Lower leg skin (tissue), 3 donors: ENCODE data around the gene NLK.

Experiments used
- CTCF ChIP-seq, 3 donors: fragments of 450-650 bp; IDR thresholded peaks; one replicate each; pipeline ENCODE4 v1.5.1; 2016; ENCODE audit warnings: antibody characterized with exemption in 3 of 3, mild to moderate bottlenecking in 3 of 3, moderate library complexity in 2 of 3
- POLR2A ChIP-seq, 2 donors: fragments of 450-650 bp; IDR thresholded peaks; one replicate each; pipeline ENCODE4 v1.6.1; 2016 to 2017; ENCODE audit warnings: antibody characterized with exemption in 2 of 2, mild to moderate bottlenecking in 1 of 2, moderate library complexity in 1 of 2

GRCh38 chr17:28196636-28197035 lies 154.2 kb downstream of the NLK start:
- TF ChIP-seq CTCF (IDR thresholded peaks at IDR 0.05) (no peak), POLR2A (IDR thresholded peaks at IDR 0.05) (no peak)
